A549 (cell line): ENCODE measurements around the gene BCL6B. TPM values are rescaled to one million over a fixed set of nuclear protein-coding genes. Genes with fewer than 3 reads are reported as not detected.
"Not testable (repeated sequence)": the region's sequence is repeated elsewhere in the genome, so short reads cannot be mapped to it uniquely, and the experiment has no call there.

Source experiments
- ATAC-seq, 2 experiments: fragments of 200-7000 bp in 1 of 2; fragments of >200 bp in 1 of 2; cut with Nextera tagmentation in 1 of 2; cut with Tn5 transposase in 1 of 2; 3 replicates each; pipeline versions ENCODE4 v1.8.0 to v1.9.1; 2018 to 2020; ENCODE audit warnings: mild to moderate bottlenecking in 1 of 2, moderate library complexity in 1 of 2
- CTCF ChIA-PET: fragments of 300-600 bp; sonication (Branson Sonifier 250); formaldehyde crosslinking; extraction: SDS; loops from one replicate; lab custom pipeline; 2021; ENCODE audit warnings: antibody characterized with exemption, inconsistent platforms; lab: Yijun Ruan, JAX
- POLR2A ChIA-PET: fragments of 350-600 bp; formaldehyde crosslinking; extraction: SDS; loops from one replicate; lab custom pipeline; 2021; ENCODE audit warnings: antibody characterized with exemption, inconsistent platforms; lab: Yijun Ruan, JAX
- DNase-seq, 2 experiments: peaks; one replicate each; pipeline versions ENCODE4 v3.0.0 to v3.0.0-alpha.2; 2011 to 2016; ENCODE audit warnings: low read depth in 1 of 2, low spot score in 1 of 2
- FAIRE-seq: peaks from 2 replicates; lab custom pipeline; 2011; peaks lifted over from hg19 to GRCh38; lab: Jason Lieb, UNC
- H3K27ac ChIP-seq, 2 experiments: fragments of >200 bp; sonication (Bioruptor Twin); formaldehyde crosslinking; 3 replicates each; pipeline ENCODE4 v1.5.1; 2016 to 2017
- H3K4me1 ChIP-seq: fragments of >200 bp; sonication (Bioruptor Twin); formaldehyde crosslinking; 3 replicates; pipeline ENCODE4 v1.6.1; 2016
- H3K4me2 ChIP-seq: fragments of >200 bp; sonication (Bioruptor Twin); formaldehyde crosslinking; 3 replicates; pipeline ENCODE4 v1.6.1; 2016
- H3K4me3 ChIP-seq: fragments of >200 bp; sonication (Bioruptor Twin); formaldehyde crosslinking; 3 replicates; pipeline ENCODE4 v1.5.1; 2016
- H3K9me3 ChIP-seq: fragments of >200 bp; sonication (Bioruptor Twin); formaldehyde crosslinking; 3 replicates; pipeline ENCODE4 v1.6.1; 2016
- BHLHE40 ChIP-seq: IDR thresholded peaks from 2 replicates; pipeline ENCODE4 v1.6.1; 2012; ENCODE audit warnings: low read depth, low read length, inconsistent platforms
- CBX8 ChIP-seq: fragments of 200-600 bp; sonication (generic); IDR thresholded peaks from 2 replicates; pipeline ENCODE4 v1.6.1; 2016
- EHF ChIP-seq: fragments of 250-450 bp; sonication (Bioruptor Pico); IDR thresholded peaks from 2 replicates; pipeline ENCODE4 v1.5.0; 2020; ENCODE audit warnings: mild to moderate bottlenecking
- EP300 ChIP-seq, 2 experiments: fragments of >200 bp; sonication (Bioruptor Twin); formaldehyde crosslinking; IDR thresholded peaks; 2 replicates in 1 of 2; 3 replicates in 1 of 2; pipeline ENCODE4 v1.6.1; 2016 to 2017
- ESRRA ChIP-seq: fragments of 150-350 bp; IDR thresholded peaks from 2 replicates; pipeline ENCODE4 v1.6.1; 2014; ENCODE audit warnings: mild to moderate bottlenecking, low read length, borderline replicate concordance
- FOSB ChIP-seq: fragments of 250-450 bp; sonication (Bioruptor Pico); IDR thresholded peaks from 2 replicates; pipeline ENCODE4 v1.5.0; 2020; ENCODE audit warnings: mild to moderate bottlenecking, moderate library complexity
- GATA3 ChIP-seq: IDR thresholded peaks from 2 replicates; pipeline ENCODE4 v1.6.1; 2012; ENCODE audit warnings: borderline replicate concordance
- HDAC2 ChIP-seq: fragments of 200-600 bp; sonication (generic); IDR thresholded peaks from 2 replicates; pipeline ENCODE4 v1.6.1; 2016
- HOXA7 ChIP-seq: fragments of 250-450 bp; sonication (Bioruptor Pico); IDR thresholded peaks from 2 replicates; pipeline ENCODE4 v1.5.0; 2020; ENCODE audit warnings: mild to moderate bottlenecking, moderate library complexity
- HOXB13 ChIP-seq: fragments of 250-450 bp; sonication (Bioruptor Pico); IDR thresholded peaks from 2 replicates; pipeline ENCODE4 v1.5.0; 2020; ENCODE audit warnings: low read depth, mild to moderate bottlenecking, moderate library complexity
- JUN ChIP-seq, 2 experiments: fragments of >200 bp; sonication (Bioruptor Twin); formaldehyde crosslinking; IDR thresholded peaks; 2 replicates in 1 of 2; 3 replicates in 1 of 2; pipeline ENCODE4 v1.6.1; 2016 to 2017
- MYC ChIP-seq: IDR thresholded peaks from 2 replicates; pipeline ENCODE4 v1.6.1; 2012; ENCODE audit warnings: mild to moderate bottlenecking, inconsistent platforms, low read length, improper control_type of control experiment, borderline replicate concordance
- NFE2L2 ChIP-seq: fragments of 150-350 bp; conservative IDR thresholded peaks from 2 replicates; pipeline ENCODE4 v1.6.1; 2014; ENCODE audit warnings: low read length
- NR3C1 ChIP-seq: fragments of >200 bp; sonication (Bioruptor Twin); formaldehyde crosslinking; IDR thresholded peaks from 3 replicates; pipeline ENCODE4 v1.6.1; 2017
- POLR2A ChIP-seq: IDR thresholded peaks from 2 replicates; pipeline ENCODE4 v1.6.1; 2012; ENCODE audit warnings: mild to moderate bottlenecking, low read length
- SREBF2 ChIP-seq: fragments of 450-650 bp; IDR thresholded peaks from 2 replicates; pipeline ENCODE4 v1.6.1; 2014; ENCODE audit warnings: mild to moderate bottlenecking, moderate library complexity
- ZFP36 ChIP-seq: fragments of 450-650 bp; IDR thresholded peaks from 2 replicates; pipeline ENCODE4 v1.6.1; 2014; ENCODE audit warnings: borderline replicate concordance; ENCODE audit not compliant: partially characterized antibody
- ZNF302 ChIP-seq: fragments of 250-450 bp; sonication (Bioruptor Pico); IDR thresholded peaks from 2 replicates; pipeline ENCODE4 v1.9.0; 2021; ENCODE audit warnings: inconsistent platforms, mild to moderate bottlenecking, moderate library complexity
- WGBS: methylation state at CpG from one replicate; pipeline ENCODE4 v1.1.6; 2017; ENCODE audit errors: missing lambda C conversion rate; 5-methylcytosine and 5-hydroxymethylcytosine counted together
- polyA plus RNA-seq, 4 experiments: library from polyadenylated mRNA; depleted of rRNA in 3 of 4; stranded (reverse); fragments of >200 nt; fragmentation: RNase III in 1 of 4; extraction: RNeasy Plus Mini Kit Qiagen cat#74134 plus additional on column Dnase treatment in 1 of 4; gene quantifications; 2 replicates in 3 of 4; 3 replicates in 1 of 4; pipeline ENCODE4 v1.2.3, GENCODE V29; 2011 to 2017
- TF ChIP-seq, protein P1 (sequence below): fragments of >200 bp; sonication (Bioruptor Twin); formaldehyde crosslinking; IDR thresholded peaks from 2 replicates; pipeline ENCODE4 v1.6.1; 2016
- TF ChIP-seq, protein P2 (sequence below): IDR thresholded peaks from 2 replicates; pipeline ENCODE4 v1.6.1; 2012
- TF ChIP-seq, protein P3 (sequence below): IDR thresholded peaks from 2 replicates; pipeline ENCODE4 v1.6.1; 2012; ENCODE audit warnings: low read depth, borderline replicate concordance

BCL6B gene
- polyA plus RNA-seq, 2 of the 4 experiments (the other 2 are of a cell fraction), result 0.04 TPM; not detected in 1

DNA sequence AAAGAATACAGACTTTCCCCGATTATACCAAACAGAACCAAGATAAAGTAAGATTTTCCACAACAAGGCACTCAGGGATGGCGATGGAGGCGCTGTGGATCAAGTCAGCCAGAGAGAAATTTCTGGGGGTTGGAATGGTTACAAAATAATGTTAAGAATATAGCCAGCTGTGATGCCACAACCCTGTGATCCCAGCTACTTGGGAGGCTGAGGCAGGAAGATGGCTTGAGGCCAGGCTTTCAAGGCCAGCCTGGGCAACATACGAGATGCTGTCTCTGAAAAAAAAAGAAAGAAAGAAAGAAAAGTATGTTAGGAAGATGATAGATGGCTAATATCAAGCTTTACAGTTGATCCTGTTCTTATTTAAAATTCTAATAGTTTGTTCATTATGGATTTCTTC lies 37.6 kb upstream of the BCL6B start:
- H3K4me3 ChIP-seq, result no peak overlapping the region
- no peaks in the 10 kb centered on the region for H3K4me1 ChIP-seq
- H3K9me3 ChIP-seq, result no peaks in the 10 kb centered on the region
- 74% methylated on average over 4 of the region's 4 CpGs for whole genome bisulfite sequencing
- H3K4me2 ChIP-seq, result no peak overlapping the region
- ChIA-PET POLR2A (no interaction called here), CTCF (interaction anchor here (0.9 to 2.0 kb wide), 9 partner anchors 11 to 319 kb away, joined by 3 to 12 read pairs (median 5); partner anchors contain the start of gene ALOX12)
- DNase-seq (no peak), ATAC-seq (no peak), FAIRE-seq (no peak)
- no peak overlapping the region for H3K27ac ChIP-seq
- no peak for TF ChIP-seq ZFP36
- no peak for TF ChIP-seq NR3C1
- TF ChIP-seq EP300 (IDR thresholded peaks at IDR 0.05), result no peak
- no peak for TF ChIP-seq EHF
- TF ChIP-seq HDAC2, result no peak
- no peak for TF ChIP-seq BHLHE40

DNA sequence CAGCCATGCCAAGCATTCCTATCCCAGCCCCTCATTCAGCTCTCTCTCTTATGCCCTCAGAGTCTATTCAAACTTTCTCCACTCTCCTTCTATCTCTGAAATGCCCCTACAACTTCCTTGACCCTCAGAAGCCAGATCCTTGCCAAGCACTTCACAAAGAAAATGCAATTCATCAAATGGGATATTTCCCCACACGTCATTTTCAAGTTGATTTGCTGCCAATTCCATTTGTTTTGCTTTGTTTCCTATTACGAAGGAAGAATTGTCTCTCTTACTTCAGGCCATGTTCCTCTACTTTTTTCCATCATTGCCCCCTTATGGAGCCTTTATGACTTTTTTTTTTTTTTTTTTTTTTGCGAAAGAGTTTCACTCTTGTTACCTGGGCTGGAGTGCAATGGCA lies 36.2 kb upstream of the BCL6B start:
- ATAC-seq (no peak), DNase-seq (no peak), FAIRE-seq (no peak)
- TF ChIP-seq HOXA7 (CRISPR knock-in tag), result no peak
- TF ChIP-seq FOSB (CRISPR knock-in tag), result no peak
- TF ChIP-seq NFE2L2, result no peak
- TF ChIP-seq EP300 (IDR thresholded peaks at IDR 0.05), result no peak
- no peak for TF ChIP-seq SREBF2
- no peak for TF ChIP-seq BHLHE40
- TF ChIP-seq, protein P1, sequence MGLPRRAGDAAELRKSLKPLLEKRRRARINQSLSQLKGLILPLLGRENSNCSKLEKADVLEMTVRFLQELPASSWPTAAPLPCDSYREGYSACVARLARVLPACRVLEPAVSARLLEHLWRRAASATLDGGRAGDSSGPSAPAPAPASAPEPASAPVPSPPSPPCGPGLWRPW, result no peak
- TF ChIP-seq, protein P2, sequence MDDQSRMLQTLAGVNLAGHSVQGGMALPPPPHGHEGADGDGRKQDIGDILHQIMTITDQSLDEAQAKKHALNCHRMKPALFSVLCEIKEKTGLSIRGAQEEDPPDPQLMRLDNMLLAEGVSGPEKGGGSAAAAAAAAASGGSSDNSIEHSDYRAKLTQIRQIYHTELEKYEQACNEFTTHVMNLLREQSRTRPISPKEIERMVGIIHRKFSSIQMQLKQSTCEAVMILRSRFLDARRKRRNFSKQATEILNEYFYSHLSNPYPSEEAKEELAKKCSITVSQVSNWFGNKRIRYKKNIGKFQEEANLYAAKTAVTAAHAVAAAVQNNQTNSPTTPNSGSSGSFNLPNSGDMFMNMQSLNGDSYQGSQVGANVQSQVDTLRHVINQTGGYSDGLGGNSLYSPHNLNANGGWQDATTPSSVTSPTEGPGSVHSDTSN, result no peak
- TF ChIP-seq CBX8, result no peak
- no peak for TF ChIP-seq MYC
- TF ChIP-seq, protein P3, sequence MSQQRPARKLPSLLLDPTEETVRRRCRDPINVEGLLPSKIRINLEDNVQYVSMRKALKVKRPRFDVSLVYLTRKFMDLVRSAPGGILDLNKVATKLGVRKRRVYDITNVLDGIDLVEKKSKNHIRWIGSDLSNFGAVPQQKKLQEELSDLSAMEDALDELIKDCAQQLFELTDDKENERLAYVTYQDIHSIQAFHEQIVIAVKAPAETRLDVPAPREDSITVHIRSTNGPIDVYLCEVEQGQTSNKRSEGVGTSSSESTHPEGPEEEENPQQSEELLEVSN, result no peak
- no peak for TF ChIP-seq ZNF302 (CRISPR knock-in tag)
- 70% methylated on average over 3 of the region's 3 CpGs for WGBS
- Histone ChIP-seq H3K4me3 (no peak overlapping the region), H3K4me2 (no peak overlapping the region), H3K27ac (no peak overlapping the region), H3K9me3 (no peaks in the 10 kb centered on the region), H3K4me1 (no peaks in the 10 kb centered on the region)
- ChIA-PET POLR2A (no interaction called here), CTCF (interaction anchor here (0.6 to 2.0 kb wide), 11 partner anchors 9 to 518 kb away, joined by 3 to 12 read pairs (median 4); partner anchors contain the start of gene ALOX12)

DNA sequence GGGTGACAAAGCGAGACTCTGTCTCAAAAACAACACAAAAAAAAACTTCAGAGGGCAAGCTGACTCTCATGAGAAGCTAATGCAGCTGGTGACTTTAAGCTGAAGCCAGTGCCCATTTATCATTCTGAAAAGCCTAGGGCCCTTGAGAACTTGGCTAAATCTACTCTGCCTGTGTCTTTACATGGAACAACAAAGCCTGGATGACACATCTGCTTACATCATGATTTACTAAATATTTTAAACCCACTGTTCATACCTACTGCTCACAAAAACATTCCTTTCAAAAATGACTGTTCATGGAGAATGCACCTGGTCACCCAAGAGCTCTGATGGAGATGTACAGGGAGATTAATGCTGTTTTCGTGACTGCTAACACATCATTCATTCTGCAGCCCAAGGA lies 33.1 kb upstream of the BCL6B start:
- 76% methylated on average over 2 of the region's 2 CpGs for WGBS
- no peak for TF ChIP-seq POLR2A
- TF ChIP-seq HOXB13 (CRISPR knock-in tag), result no peak
- no peak for TF ChIP-seq GATA3
- no peak for TF ChIP-seq JUN (IDR thresholded peaks at IDR 0.05)
- TF ChIP-seq ESRRA, result no peak
- no peak for TF ChIP-seq BHLHE40
- H3K4me1 ChIP-seq, result no peaks in the 10 kb centered on the region
- ChIA-PET CTCF (interaction anchor here (1.0 to 2.4 kb wide), 9 partner anchors 10 to 517 kb away, joined by 3 to 13 read pairs (median 6); no protein-coding TSS in a partner anchor), POLR2A (no interaction called here)
- H3K4me2 ChIP-seq, result no peak overlapping the region
- FAIRE-seq (no peak), ATAC-seq (no peak), DNase-seq (no peak)
- no peak overlapping the region for H3K27ac ChIP-seq
- no peaks in the 10 kb centered on the region for H3K9me3 ChIP-seq
- H3K4me3 ChIP-seq, result no peak overlapping the region

DNA sequence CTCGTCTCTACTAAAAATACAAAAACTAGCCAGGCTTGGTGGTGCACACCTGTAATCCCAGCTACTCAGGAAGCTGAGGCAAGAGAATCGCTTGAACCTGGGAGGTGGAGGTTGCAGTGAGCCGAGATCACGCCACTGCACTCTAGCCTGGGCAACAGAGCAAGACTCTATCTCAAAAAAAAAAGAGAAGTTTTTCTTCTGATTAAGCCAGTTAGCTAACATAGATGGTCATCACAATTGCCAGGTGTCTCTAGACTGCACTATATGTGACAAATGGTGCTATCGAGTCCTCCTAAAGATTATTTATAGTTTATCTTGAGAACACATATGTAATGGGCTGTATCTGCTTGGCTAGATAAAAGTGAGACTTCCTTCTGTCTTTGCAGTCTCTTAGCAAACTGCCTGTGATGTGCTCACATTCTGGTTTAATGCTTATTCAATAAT lies 29.2 kb upstream of the BCL6B start:
- H3K9me3 ChIP-seq, H3K4me1 ChIP-seq, FAIRE-seq, H3K4me3 ChIP-seq, DNase-seq, H3K27ac ChIP-seq, H3K4me2 ChIP-seq, ATAC-seq, POLR2A ChIA-PET: not testable (repeated sequence)
- CTCF ChIA-PET, result interaction anchor here (1.0 to 5.0 kb wide), 4 partner anchors 12 to 150 kb away, joined by 3 to 44 read pairs (median 14); no protein-coding TSS in a partner anchor
- WGBS, result 88% methylated on average over 5 of the region's 5 CpGs
